Measurements from ENCODE around the gene LEKR1. TPM values are rescaled to one million over a fixed set of nuclear protein-coding genes. Genes with fewer than 3 reads are reported as not detected.

Gene LEKR1
- total and polyA plus RNA-seq, 2 of the 13 experiments (the other 11 are each of a cell fraction or from before 2014, with no cell fraction given): 0.49 to 1.5 TPM

DNA sequence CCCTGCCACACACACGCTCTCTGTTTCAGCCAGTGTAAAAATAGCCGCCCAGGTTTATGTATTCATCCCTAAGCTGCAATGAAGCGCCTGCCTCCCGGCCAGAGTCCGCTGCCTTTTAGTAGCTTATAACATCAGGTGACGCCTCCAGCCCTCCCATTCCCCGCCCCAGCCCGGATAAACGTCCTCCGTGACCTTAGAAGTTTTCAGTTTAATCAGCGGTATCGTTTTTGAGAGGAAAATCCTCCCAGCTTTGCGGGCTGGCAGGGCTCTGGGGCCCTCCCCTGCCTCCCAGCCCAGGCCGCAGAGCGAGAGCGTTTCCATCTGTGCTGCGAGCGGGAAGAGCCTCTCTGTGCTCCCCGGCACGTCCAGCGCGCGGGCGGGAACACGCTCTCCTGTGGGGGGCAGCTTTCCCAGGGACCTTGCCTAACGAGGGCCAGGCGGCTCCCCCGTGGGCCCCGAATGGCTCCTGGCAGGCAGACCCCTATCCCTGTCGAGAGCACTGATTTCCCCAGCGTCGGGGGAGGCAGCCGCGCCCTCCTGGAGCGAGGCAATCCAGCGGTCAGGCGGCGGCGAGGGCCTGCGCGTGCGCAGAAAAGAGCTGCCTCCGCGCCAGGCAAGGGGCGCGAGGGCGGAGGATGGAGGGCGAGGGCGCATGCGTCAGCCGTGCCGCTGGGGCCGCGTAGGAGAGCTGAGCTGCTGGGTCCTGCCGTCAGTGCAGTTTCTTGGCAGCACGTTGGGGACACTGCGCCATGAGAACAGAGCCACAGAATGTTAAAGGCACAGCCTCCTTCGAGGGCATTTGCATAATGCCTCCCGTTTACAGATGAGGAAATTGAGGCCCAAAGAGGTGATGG lies 262.7 kb downstream of the LEKR1 start (continued):
- TF ChIP-seq, protein P1, sequence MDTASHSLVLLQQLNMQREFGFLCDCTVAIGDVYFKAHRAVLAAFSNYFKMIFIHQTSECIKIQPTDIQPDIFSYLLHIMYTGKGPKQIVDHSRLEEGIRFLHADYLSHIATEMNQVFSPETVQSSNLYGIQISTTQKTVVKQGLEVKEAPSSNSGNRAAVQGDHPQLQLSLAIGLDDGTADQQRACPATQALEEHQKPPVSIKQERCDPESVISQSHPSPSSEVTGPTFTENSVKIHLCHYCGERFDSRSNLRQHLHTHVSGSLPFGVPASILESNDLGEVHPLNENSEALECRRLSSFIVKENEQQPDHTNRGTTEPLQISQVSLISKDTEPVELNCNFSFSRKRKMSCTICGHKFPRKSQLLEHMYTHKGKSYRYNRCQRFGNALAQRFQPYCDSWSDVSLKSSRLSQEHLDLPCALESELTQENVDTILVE (CRISPR knock-in tag; IDR thresholded peaks at IDR 0.05): no peak
- no peak for TF ChIP-seq ZSCAN20 (CRISPR knock-in tag; IDR thresholded peaks at IDR 0.05; ENCODE audit: borderline replicate concordance)
- TF ChIP-seq MTF1 (CRISPR knock-in tag; IDR thresholded peaks at IDR 0.05): no peak
- peak; percentile 90; the same call in 1 of the 2 replicates for TF ChIP-seq THAP8 (CRISPR knock-in tag; IDR thresholded peaks at IDR 0.05; ENCODE audit: borderline replicate concordance)
- no peak for TF ChIP-seq ZNF530 (CRISPR knock-in tag; IDR thresholded peaks at IDR 0.05; ENCODE audit: low read depth)
- no peak for TF ChIP-seq ATRX (CRISPR knock-in tag; IDR thresholded peaks at IDR 0.05; ENCODE audit: borderline replicate concordance)
- no peak for TF ChIP-seq MNT (IDR thresholded peaks at IDR 0.05)
- TF ChIP-seq ZBTB7A (CRISPR knock-in tag; IDR thresholded peaks at IDR 0.05): no peak
- no peak for TF ChIP-seq ZNF839 (CRISPR knock-in tag; IDR thresholded peaks at IDR 0.05; ENCODE audit: borderline replicate concordance)
- 0 out of 2 replicates have a peak, but pooled peaks have one; percentile 53 for TF ChIP-seq PRDM10 (CRISPR knock-in tag; IDR thresholded peaks at IDR 0.05; ENCODE audit: low read depth)
- TF ChIP-seq PHF20 (CRISPR knock-in tag; IDR thresholded peaks at IDR 0.05): 0 out of 2 replicates have a peak, but pooled peaks have one; percentile 47
- TF ChIP-seq ZNF547 (CRISPR knock-in tag; IDR thresholded peaks at IDR 0.05): peak; percentile 96
- no peak; the same call in 1 of the 2 replicates for TF ChIP-seq REPIN1 (CRISPR knock-in tag; IDR thresholded peaks at IDR 0.05; ENCODE audit: borderline replicate concordance, low read depth)
- peak; percentile 74 for TF ChIP-seq ZNF329 (CRISPR knock-in tag; IDR thresholded peaks at IDR 0.05; ENCODE audit: low read depth)
- no peak; the same call in 1 of the 2 replicates for TF ChIP-seq CAMTA2 (CRISPR knock-in tag; IDR thresholded peaks at IDR 0.05; ENCODE audit: borderline replicate concordance)
- TF ChIP-seq, protein P2, sequence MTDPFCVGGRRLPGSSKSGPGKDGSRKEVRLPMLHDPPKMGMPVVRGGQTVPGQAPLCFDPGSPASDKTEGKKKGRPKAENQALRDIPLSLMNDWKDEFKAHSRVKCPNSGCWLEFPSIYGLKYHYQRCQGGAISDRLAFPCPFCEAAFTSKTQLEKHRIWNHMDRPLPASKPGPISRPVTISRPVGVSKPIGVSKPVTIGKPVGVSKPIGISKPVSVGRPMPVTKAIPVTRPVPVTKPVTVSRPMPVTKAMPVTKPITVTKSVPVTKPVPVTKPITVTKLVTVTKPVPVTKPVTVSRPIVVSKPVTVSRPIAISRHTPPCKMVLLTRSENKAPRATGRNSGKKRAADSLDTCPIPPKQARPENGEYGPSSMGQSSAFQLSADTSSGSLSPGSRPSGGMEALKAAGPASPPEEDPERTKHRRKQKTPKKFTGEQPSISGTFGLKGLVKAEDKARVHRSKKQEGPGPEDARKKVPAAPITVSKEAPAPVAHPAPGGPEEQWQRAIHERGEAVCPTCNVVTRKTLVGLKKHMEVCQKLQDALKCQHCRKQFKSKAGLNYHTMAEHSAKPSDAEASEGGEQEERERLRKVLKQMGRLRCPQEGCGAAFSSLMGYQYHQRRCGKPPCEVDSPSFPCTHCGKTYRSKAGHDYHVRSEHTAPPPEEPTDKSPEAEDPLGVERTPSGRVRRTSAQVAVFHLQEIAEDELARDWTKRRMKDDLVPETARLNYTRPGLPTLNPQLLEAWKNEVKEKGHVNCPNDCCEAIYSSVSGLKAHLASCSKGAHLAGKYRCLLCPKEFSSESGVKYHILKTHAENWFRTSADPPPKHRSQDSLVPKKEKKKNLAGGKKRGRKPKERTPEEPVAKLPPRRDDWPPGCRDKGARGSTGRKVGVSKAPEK (CRISPR knock-in tag; IDR thresholded peaks at IDR 0.05; ENCODE audit: borderline replicate concordance): no peak; the same call in 1 of the 2 replicates
- TF ChIP-seq ARHGAP35 (CRISPR knock-in tag; IDR thresholded peaks at IDR 0.05; ENCODE audit: borderline replicate concordance): peak; percentile 96
- TF ChIP-seq ZNF143 (CRISPR knock-in tag; IDR thresholded peaks at IDR 0.05): no peak
